Measurements from ENCODE around the gene FOXP1. TPM values are rescaled to one million over a fixed set of nuclear protein-coding genes. Genes with fewer than 3 reads are reported as not detected.
"Not testable (repeated sequence)": the region's sequence is repeated elsewhere in the genome, so short reads cannot be mapped to it uniquely, and the experiment has no call there.

Gene FOXP1
- total and polyA plus RNA-seq, 8 donors, result 13.4 to 74.1 (median 44.1) TPM

DNA sequence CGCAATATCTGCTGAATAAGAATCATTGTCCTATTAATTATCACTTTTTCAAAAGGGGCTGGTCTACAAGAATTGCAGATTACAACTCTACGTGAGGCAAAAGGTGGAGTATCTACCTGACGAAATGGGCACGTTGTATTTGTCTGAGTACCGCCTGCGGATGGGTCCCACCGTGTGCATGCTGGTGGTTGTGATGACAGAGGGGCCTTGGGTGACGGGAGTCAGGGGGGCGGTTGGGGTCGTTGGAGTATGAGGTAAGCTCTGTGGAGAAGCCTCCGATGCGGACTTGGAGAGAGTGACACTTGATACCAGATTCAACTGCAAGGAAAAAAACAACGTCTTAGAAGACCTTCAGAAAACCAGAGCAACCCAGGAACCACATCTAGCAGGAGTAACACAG is 605.8 kb downstream of the FOXP1 start:
- no peak for FAIRE-seq
- peaks cover 0 to 14% (median 12%) of the 10 kb centered on the region in 3 donors for H3K4me1 ChIP-seq
- intact Hi-C loops (cut with DNase I), result no loop called here

DNA sequence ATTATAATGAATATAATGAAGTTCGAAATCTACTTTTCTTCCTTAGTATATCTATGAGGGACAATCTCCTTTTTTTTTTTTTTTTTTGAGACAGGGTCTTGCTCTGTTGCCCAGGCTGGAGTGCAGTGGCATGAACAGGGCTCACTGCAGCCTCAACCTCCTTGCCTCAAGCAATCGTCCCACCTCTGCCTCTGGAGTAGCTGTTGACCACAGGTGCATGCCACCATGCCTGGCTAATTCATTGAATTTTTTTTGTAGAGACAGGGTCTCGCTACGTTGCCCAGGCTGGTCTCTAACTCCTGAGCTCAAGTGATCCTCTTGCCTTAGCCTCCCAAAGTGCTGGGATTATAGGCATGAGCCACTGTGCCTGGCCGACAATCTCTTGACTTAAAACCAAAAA is 607.5 kb downstream of the FOXP1 start:
- peaks cover 0 to 53% (median 10%) of the 10 kb centered on the region in 3 donors for H3K36me3 ChIP-seq
- intact Hi-C loops (cut with DNase I), result not testable (repeated sequence)

More for the DNA sequence above, 605.8 kb downstream of the FOXP1 start:
- Histone ChIP-seq H3K4me3 (no peak overlapping the region), H3K27ac (no peak overlapping the region), H3K9me3 (no peaks in the 10 kb centered on the region), H3K27me3 (no peaks in the 10 kb centered on the region), H3K36me3 (peaks cover 0 to 37% (median 10%) of the 10 kb centered on the region in 3 donors)
- 94 to 95% methylated on average over 13 of the region's 13 CpGs for WGBS, 2 donors
- DNase-seq (no peak), ATAC-seq (no peak)
- no peak for TF ChIP-seq CTCF (IDR thresholded peaks at IDR 0.05)

DNA sequence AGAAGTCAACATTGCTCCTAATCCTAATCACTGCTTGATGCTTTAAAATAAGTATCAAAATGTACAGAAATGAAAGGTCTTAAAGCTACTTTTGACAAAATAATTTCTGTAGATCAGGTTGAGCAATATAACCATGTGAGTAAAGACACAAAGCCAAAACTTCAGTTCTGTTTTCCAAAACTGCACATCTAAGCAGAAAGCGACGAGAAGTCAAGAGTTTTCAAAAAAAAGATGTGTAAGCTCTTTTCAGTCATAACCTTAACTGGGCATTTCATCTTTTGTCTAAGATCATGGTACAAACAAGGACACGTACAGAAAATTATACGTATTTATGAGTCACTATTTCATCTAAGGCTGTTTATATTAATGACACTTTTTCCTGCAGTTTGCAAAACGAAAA is 608.8 kb downstream of the FOXP1 start:
- peak overlapping the region in 1 of 4 donors; percentile 9 for H3K27ac ChIP-seq

More for the DNA sequence above, 607.5 kb downstream of the FOXP1 start:
- FAIRE-seq, H3K4me1 ChIP-seq, DNase-seq, H3K4me3 ChIP-seq, H3K27me3 ChIP-seq, ATAC-seq, H3K9me3 ChIP-seq: not testable (repeated sequence)
- WGBS, 2 donors, result 83 to 97% methylated on average over 5 of the region's 5 CpGs
- peak overlapping the region in 1 of 4 donors; percentile 9 for H3K27ac ChIP-seq

DNA sequence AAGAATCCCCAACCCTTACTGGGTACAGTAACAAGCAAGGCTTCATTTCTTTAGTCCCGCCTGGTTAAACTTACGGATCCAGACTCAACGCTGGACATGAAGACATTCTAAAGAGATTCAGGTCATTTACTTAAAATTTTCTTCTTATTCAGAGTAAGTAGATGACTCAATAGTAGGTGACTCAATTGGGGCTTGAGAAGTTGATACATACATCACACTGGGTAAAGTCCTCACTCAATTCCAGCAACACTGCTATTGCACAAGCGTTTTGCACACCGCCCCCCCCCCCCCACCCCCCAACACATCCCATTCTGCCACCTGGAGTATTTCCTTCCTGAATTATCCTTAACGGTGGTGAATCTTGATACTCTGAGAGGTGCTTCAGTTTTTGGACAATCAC is 610.0 kb downstream of the FOXP1 start:
- ATAC-seq (no peak), FAIRE-seq (no peak), DNase-seq (no peak)
- WGBS, 2 donors, result 87 to 88% methylated on average over 6 of the region's 6 CpGs
- Histone ChIP-seq H3K4me1 (no peaks in the 10 kb centered on the region), H3K9me3 (no peaks in the 10 kb centered on the region), H3K27ac (no peak overlapping the region), H3K27me3 (no peaks in the 10 kb centered on the region), H3K36me3 (peaks cover 0 to 74% (median 11%) of the 10 kb centered on the region in 3 donors), H3K4me3 (no peak overlapping the region)
- no peak for TF ChIP-seq CTCF (IDR thresholded peaks at IDR 0.05)
- intact Hi-C loops (cut with DNase I), result no loop called here

More for the DNA sequence above, 608.8 kb downstream of the FOXP1 start:
- peak; percentile 26 for FAIRE-seq
- TF ChIP-seq CTCF (IDR thresholded peaks at IDR 0.05), result no peak
- H3K9me3 ChIP-seq, result no peaks in the 10 kb centered on the region
- H3K36me3 ChIP-seq, result peaks cover 0 to 63% (median 10%) of the 10 kb centered on the region in 3 donors
- ATAC-seq, result peak in 2 of 4 donors; percentile 31 to 47
- 86 to 93% methylated on average over 5 of the region's 5 CpGs for WGBS, 2 donors
- no peaks in the 10 kb centered on the region for H3K4me1 ChIP-seq
- no peaks in the 10 kb centered on the region for H3K27me3 ChIP-seq
- no peak for DNase-seq
- intact Hi-C loops (cut with DNase I), result no loop called here
- no peak overlapping the region for H3K4me3 ChIP-seq

DNA sequence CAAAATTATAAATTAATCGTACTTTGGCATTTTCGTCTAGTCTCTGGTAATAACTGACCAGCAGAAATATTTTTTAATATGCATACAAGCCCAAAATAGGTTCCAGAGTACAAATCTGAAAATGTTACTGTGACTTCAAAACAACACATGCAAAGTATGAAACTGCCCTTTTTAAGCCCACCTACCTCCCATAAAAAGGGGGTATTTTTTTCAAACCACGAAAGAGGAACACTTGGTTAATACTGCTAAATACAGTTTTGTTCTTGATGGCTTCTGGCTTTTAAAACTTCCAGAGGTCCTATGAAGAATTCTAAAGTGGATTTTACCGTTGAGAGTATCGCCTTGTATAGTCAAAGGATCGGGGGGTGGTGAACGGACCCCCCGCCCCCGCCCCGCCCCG is 610.7 kb downstream of the FOXP1 start:
- DNase-seq, result no peak
- Histone ChIP-seq H3K27ac (no peak overlapping the region), H3K36me3 (peaks cover 0 to 74% (median 13%) of the 10 kb centered on the region in 3 donors), H3K4me1 (no peaks in the 10 kb centered on the region), H3K9me3 (no peaks in the 10 kb centered on the region), H3K27me3 (no peaks in the 10 kb centered on the region), H3K4me3 (no peak overlapping the region)
- no peak for FAIRE-seq
- no peak for ATAC-seq
- 95 to 96% methylated on average over 11 of the region's 11 CpGs for WGBS, 2 donors
- intact Hi-C loops (cut with DNase I), result no loop called here
- TF ChIP-seq CTCF (IDR thresholded peaks at IDR 0.05), result no peak
